Prostate gland (tissue), 2 donors: ENCODE results near the gene EMILIN1. TPM values are rescaled to one million over a fixed set of nuclear protein-coding genes. Genes with fewer than 3 reads are reported as not detected.

Experiments
- DNase-seq: peaks from one replicate; pipeline ENCODE4 v3.0.0-alpha.2; 2019; ENCODE audit warnings: low spot score
- H3K27ac ChIP-seq, 2 donors: fragments of 200-600 bp; sonication (generic); 2 replicates each; pipeline ENCODE4 v1.5.1; 2017 to 2019
- H3K27me3 ChIP-seq: fragments of 200-600 bp; sonication (generic); replicated peaks from 2 replicates; pipeline ENCODE4 v1.5.1; 2019; ENCODE audit not compliant: insufficient read depth
- H3K36me3 ChIP-seq, 2 donors: fragments of 200-600 bp; sonication (generic); 1 replicate in 1 of 2; 2 replicates in 1 of 2; pipeline versions ENCODE4 v1.5.1 to v1.8.1; 2017 to 2019
- H3K4me1 ChIP-seq: fragments of 200-600 bp; sonication (generic); replicated peaks from 2 replicates; pipeline ENCODE4 v1.5.1; 2019
- H3K4me3 ChIP-seq, 2 donors: fragments of 200-600 bp; sonication (generic); 2 replicates each; pipeline ENCODE4 v1.5.1; 2017 to 2019
- H3K9me3 ChIP-seq: fragments of 200-600 bp; sonication (generic); 2 replicates; pipeline ENCODE4 v1.5.1; 2017
- CTCF ChIP-seq, 4 experiments: fragments of 200-600 bp in 2 of 4; fragments of 450-650 bp in 2 of 4; sonication (generic) in 2 of 4; IDR thresholded peaks; 1 replicate in 3 of 4; 2 replicates in 1 of 4; pipeline ENCODE4 v1.5.1; 2016 to 2019; ENCODE audit warnings: antibody characterized with exemption in 4 of 4, mild to moderate bottlenecking in 2 of 4, moderate library complexity in 2 of 4
- POLR2A ChIP-seq: fragments of 450-650 bp; IDR thresholded peaks from one replicate; pipeline ENCODE4 v1.6.1; 2016; ENCODE audit warnings: antibody characterized with exemption, mild to moderate bottlenecking
- POLR2AphosphoS5 ChIP-seq: sonication (generic); formaldehyde crosslinking; IDR thresholded peaks from one replicate; pipeline ENCODE4 v1.6.1; 2017; ENCODE audit warnings: antibody characterized with exemption
- WGBS: methylation state at CpG from one replicate; pipeline ENCODE4 v1.1.5; 2018; 5-methylcytosine and 5-hydroxymethylcytosine counted together
- intact Hi-C: fragments of 100-400 bp; cut with DNase I; formaldehyde crosslinking; loops from one replicate; pipeline ENCODE4 v1.14.2; 2022
- total RNA-seq, 2 donors: library from RNA; depleted of rRNA; stranded (reverse); fragments of >200 nt; gene quantifications; one replicate each; pipeline ENCODE4 v1.1.0, GENCODE V29; 2016

The EMILIN1 gene
- 100 to 1,000 TPM in 1 of 2 donors, 10 to 100 TPM in 1; 39.8 to 149 TPM for total RNA-seq

DNA sequence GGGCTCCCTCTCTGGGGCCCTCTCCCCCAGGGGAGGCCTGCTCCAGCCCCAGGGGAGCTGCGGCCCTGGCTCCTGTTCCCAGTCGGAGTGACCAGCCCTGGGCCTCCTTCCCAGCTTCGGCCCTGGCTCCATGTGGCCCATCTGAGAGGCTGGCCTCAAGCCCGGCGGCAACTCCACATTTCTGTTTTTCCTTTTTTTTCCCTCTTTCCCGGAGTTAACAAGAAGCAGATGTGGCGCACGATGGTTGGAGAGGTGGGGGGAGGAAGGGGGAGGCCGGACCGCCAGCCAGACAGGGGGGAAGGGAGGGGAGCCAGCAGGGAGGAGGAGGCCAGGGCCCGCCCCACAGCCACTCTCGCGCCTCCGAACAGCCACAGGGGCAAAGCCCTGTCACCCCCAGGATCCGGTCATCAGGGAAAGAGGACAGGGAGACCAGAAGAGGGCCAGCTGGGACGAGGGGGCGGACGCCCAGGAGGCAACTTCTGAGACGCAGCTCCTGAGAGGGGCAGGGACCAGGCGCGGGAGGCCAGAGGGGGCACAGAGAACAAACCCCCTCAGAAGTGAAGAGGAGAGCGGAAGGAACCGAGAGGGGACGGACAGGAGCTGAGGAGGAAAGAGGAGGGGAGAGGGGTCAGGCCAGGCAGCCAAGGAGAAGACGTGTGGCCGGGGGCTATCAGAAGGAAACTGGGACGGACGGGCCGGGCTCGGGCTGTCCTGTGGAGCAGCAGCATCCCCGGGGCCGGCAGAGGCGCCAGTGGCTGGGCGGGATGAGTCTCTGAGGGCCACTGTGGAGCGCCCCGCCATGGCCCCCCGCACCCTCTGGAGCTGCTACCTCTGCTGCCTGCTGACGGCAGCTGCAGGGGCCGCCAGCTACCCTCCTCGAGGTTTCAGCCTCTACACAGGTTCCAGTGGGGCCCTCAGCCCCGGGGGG is at the start of gene EMILIN1:
Gene EMILIN1 (plus strand): TSS at position 349 of the 928 bp plus-strand sequence. CDS start 451 bp downstream, at position 800.
- Histone ChIP-seq H3K4me3 (peak within 1 kb of the TSS; percentile 29 to 35), H3K4me1 (peaks cover 7% of the 10 kb centered on the region), H3K27me3 (no peaks in the 10 kb centered on the region), H3K36me3 (no peaks in the 10 kb centered on the region), H3K27ac (peak within 1 kb of the TSS; percentile 75 to 82), H3K9me3 (no peaks in the 10 kb centered on the region)
- intact Hi-C loops = loop anchor here (2.0 to 10.0 kb wide), 2 partner anchors 28 to 734 kb away; partner anchors contain the start of genes ADGRF3, AGBL5 and SELENOI
- WGBS = 42% methylated on average over 36 of the region's 41 CpGs
- TF ChIP-seq POLR2AphosphoS5 (peak; percentile 31), POLR2A (no peak)
- no peak for DNase-seq

GRCh38 chr2:27029051-27029450 is 49.4 kb upstream of the EMILIN1 start:
- WGBS = 95% methylated on average over 2 of the region's 2 CpGs
- Histone ChIP-seq H3K9me3 (no peaks in the 10 kb centered on the region), H3K4me3 (no peak overlapping the region), H3K4me1 (no peaks in the 10 kb centered on the region), H3K27ac (no peak overlapping the region), H3K27me3 (no peaks in the 10 kb centered on the region), H3K36me3 (no peaks in the 10 kb centered on the region)
- intact Hi-C loops = no loop called here
- DNase-seq = no peak
- TF ChIP-seq POLR2A (no peak), POLR2AphosphoS5 (no peak), CTCF (IDR thresholded peaks at IDR 0.05) (no peak)

GRCh38 chr2:27032495-27033252 is 45.7 kb upstream of the EMILIN1 start, which contains the start of gene TMEM214:
TSS of gene TMEM214 (plus strand) at chr2:27032965. CDS start at chr2:27033016, 51 bp downstream.
- peak within 1 kb of the TSS; percentile 79 to 84 for H3K27ac ChIP-seq
- peaks cover 12% of the 10 kb centered on the region in 2 donors for H3K36me3 ChIP-seq
- WGBS = 1% methylated on average over 64 of the region's 76 CpGs
- TF ChIP-seq POLR2A (peak; percentile 75), POLR2AphosphoS5 (peak; percentile 82), CTCF (IDR thresholded peaks at IDR 0.05) (peak in 2 of 4 experiments; percentile 6 to 28)
- H3K4me3 ChIP-seq = peak within 1 kb of the TSS; percentile 96
- no peaks in the 10 kb centered on the region for H3K27me3 ChIP-seq
- H3K9me3 ChIP-seq = no peaks in the 10 kb centered on the region
- DNase-seq = peak; percentile 86
- H3K4me1 ChIP-seq = no peaks in the 10 kb centered on the region
- intact Hi-C loops = loop anchor here (5.0 kb wide), 1 partner anchor 50 kb away; no protein-coding TSS in a partner anchor

DNA sequence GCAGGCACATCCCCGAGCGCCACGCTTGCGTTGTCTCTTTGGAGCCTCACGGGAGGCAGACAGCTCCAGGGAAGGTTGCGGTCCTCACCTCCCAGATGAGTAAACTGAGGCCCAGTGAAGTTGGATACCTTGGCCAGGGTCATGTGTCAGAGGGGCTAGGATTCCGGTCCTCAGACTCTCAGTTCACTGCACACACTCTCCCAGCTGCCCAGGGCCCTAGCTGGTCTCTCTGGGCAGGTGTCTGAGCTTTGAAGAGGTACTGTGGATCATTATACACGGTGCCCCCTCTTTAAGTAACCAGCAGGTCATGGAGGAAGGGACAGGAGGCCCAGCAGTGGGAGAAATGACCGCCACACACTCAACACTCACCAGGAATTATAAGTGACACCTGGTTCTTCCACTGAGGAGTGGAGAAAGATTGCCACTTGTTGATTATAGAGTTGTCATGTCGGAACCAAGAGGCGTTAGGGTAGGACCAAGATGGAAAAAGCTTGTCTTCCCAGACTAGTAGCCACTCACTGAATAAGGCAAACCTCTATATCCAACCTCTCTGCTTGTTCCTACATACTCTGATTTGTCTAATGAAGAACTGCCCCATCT is 45.1 kb upstream of the EMILIN1 start:
- intact Hi-C loops = loop anchor here (5.0 kb wide), 1 partner anchor 49 kb away; no protein-coding TSS in a partner anchor
- peak overlapping the region; percentile 96 for H3K4me3 ChIP-seq
- TF ChIP-seq CTCF (IDR thresholded peaks at IDR 0.05) (no peak), POLR2A (no peak), POLR2AphosphoS5 (no peak)
- 10% methylated on average over 8 of the region's 11 CpGs for WGBS
- H3K9me3 ChIP-seq = no peaks in the 10 kb centered on the region
- H3K36me3 ChIP-seq = peaks cover 19% of the 10 kb centered on the region in 2 donors
- H3K27ac ChIP-seq = peak overlapping the region; percentile 79 to 84
- H3K4me1 ChIP-seq = no peaks in the 10 kb centered on the region
- DNase-seq = no peak
- no peaks in the 10 kb centered on the region for H3K27me3 ChIP-seq
